COLO829 (cell line): ENCODE results near the gene FAM9A.
"Not testable (repeated sequence)": the region's sequence is repeated elsewhere in the genome, so short reads cannot be mapped to it uniquely, and the experiment has no call there.

ENCODE experiments used
- DNase-seq: peaks from one replicate; pipeline ENCODE4 v3.0.0; 2012; ENCODE audit warnings: low spot score

FAM9A gene

DNA sequence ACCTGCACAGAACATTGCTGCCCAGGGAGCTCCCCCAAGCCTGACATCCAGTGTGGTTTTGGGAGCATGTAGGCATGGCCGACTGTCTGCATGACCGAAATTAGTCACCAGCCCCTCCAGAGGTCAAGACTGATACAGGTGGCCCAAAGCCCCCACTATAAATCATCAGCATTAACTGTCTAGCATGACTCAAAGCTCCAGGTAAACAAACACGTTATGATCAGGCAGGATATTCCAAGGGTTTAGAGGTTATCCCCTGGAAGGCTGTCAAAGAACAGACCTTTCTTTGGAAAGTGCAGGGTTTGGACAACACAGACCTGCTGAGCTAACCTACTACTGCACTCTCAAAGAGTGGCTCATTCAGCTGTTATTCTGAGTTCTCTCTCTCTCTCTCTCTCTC is 2.1 kb upstream of the FAM9A start:
- no peak for DNase-seq

DNA sequence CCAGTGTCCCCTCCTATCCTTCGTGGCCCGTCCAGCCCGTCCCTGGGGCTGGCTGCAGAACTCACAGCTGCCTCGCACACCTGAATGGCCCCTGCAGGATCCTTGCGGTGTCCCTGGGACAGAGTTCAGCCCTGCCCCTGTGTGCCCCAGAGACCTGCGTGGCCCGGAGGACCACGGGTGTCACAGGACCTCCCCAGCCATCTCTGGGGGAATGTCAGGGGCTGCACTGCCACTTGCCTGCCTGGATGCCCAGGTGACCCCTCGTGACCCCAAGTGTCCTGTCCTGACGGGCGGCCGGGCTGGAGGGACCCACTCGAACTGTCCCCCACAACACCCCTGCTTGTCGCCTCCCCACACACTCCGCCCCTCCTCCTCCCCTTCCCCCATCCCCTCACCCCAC is 832 bp downstream of the FAM9A start:
- not testable (repeated sequence) for DNase-seq

DNA sequence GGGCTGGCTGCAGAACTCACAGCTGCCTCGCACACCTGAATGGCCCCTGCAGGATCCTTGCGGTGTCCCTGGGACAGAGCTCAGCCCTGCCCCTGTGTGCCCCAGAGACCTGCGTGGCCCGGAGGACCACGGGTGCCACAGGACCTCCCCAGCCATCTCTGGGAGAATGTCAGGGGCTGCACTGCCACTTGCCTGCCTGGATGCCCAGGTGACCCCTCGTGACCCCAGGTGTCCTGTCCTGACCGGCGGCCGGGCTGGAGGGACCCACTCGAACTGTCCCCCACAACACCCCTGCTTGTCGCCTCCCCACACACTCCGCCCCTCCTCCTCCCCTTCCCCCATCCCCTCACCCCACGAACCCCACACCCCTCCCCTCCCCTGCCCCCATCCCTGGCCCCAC is 1.9 kb downstream of the FAM9A start:
- not testable (repeated sequence) for DNase-seq

DNA sequence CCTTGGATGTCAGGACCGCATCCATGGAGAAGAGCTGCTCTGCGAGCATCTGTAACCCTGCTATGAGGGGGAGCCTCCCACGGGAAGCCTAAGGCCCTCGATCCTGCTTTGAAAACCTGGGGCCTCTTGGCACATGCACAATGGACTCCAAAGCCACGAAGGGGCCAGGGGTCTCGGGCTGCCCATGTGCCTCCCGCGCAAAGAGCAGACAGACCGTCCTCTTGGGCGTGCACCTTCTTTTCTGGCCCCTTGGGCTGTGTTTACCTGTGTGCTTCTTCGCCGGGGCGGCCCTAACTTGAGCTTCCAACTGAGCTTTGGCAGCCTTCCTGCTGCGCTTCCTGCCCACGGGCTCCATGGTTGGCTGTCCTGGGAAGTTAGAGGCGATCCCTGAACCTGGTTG is 2.5 kb downstream of the FAM9A start:
- DNase-seq = not testable (repeated sequence)

DNA sequence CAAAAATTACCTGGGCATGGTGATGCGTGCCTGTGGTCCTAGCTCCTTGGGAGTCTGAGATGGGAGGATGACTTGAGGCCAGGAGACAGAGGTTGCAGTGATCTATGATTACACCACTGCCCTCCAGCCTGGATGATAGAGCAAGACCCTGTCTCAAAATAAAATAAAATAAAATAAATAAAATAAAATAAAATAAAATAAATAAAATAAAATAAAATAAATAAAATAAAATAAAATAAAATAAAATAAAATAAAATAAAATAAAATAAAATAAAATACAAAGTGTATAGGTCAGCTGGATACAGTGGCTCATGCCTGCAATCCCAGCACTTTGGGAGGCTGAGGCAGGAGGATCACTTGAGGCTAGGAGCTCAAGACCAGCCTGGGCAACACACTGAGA is 14.1 kb downstream of the FAM9A start:
- not testable (repeated sequence) for DNase-seq

DNA sequence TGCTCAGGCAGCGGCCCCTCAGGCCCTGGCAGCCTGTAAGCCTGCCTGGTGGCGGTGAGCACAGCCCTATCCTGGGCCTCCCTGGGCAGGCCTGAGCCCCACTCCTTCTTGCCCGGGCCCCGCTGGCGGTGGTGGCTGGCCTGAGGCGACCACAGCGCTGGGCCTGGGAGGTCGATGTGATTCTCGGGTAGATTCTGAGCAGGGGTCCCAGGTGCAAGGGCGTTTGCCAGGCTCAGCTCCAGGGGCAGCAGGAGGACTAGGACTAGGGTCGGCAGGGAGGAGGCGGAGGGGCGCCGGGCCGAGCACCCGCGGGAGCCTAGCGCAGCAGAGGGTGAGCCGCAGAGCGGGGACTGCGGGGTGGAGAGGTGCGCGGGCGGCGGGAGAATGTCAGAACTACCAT is 17.0 kb downstream of the FAM9A start:
- no peak for DNase-seq

DNA sequence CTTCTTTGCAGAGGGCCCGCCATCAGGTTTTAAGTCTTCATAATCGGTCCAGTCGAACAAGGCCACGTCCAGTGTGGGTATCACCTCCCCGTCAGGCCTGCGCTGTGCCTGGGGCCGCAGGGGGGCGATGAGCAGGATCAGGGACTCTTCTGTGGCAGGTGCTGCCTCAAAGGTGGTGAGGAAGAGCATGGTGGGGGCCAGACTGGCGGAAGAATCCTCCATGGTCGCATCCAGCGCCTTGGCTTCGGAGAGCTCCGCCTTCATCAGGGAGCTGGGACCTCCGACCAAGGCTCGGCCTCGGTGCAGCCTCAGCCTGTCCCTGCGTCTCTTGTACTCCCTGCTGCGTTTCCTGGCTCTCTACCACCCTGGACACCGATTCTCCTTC is 17.5 kb downstream of the FAM9A start:
- DNase-seq = no peak

DNA sequence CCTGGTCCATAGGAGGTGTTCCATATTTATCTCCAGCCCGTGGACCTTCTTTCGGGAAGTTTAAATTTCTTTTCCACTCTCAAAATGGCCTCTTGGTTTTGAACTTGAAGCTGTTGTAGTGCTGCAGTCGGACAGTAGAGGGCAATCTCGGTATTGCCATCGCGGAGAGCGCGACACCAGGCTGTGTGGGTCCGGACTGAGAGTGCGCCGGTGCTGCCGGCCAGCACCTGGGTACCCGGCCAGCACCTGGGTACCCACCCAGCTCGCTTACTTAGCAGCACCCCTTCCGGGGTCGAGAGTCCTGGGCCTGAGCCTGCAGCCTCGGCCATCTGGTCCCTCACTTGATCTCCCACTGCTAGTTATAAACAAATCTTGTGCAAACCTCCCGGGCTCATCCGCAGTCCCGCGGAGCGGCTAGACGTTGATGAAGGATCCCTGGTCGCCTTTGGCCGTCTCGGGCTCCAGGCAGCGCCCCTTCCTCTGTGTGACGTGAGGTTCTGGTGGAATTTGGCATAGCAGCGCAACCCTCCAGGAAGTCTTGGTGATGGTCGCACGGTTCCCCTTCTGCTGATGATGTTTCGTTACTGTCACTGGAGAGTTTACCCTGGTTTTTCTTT is 18.0 kb downstream of the FAM9A start:
- peak; percentile 4 for DNase-seq

DNA sequence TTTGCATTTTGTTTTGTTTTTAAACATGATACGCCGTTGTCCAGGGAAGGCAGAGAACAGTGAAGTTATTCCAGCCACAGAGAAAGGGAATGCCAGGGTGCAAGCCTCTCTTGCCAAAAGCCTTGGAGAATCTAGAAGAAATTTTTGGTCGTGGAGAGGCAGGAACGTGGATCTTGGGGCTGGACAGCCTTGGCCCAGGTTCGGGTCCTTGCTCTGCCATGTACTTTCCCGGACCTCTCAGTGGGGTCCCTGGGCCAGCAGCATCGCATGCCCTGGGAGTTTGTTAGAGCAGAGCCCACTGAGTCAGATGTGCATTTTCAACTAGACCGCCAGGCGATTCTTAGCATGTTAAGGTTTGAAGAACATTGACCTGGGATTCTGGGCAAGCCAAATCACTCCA is 18.6 kb downstream of the FAM9A start:
- no peak for DNase-seq

DNA sequence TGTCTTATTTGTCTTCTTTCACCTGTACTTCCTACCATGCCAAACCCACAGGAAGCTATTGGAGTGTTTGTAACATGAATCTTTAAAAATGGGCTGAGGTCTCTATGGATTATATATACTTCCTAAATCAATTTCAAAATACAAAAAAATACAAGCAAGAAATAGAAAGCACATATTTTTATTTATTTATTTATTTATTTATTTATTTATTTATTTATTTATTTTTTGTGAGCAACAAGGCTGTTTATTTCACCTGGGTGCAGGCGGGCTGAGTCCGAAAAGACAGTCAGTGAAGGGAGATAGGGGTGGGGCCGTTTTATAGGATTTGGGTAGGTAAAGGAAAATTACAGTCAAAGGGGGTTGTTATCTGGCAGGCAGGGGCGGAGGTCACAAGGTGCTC is 19.3 kb downstream of the FAM9A start:
- DNase-seq = not testable (repeated sequence)

DNA sequence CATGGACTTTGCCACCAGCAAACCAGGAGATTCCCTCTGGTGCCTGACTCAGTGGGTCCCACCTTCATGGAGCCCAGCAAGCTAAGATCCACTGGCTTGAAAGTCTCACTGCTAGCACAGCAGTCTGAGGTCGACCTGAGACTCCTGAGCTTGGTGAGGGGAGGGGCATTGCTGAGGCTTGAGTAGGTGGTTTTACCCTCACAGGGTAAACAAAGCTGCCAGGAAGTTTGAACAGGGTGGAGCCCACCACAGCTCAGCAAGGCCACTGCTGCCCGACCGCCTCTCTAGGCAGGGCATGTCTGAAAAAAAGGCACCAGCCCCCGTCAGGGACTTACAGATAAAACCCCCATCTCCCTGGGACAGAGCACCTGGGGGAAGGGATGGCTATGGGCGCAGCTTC is 28.1 kb downstream of the FAM9A start:
- DNase-seq = no peak

DNA sequence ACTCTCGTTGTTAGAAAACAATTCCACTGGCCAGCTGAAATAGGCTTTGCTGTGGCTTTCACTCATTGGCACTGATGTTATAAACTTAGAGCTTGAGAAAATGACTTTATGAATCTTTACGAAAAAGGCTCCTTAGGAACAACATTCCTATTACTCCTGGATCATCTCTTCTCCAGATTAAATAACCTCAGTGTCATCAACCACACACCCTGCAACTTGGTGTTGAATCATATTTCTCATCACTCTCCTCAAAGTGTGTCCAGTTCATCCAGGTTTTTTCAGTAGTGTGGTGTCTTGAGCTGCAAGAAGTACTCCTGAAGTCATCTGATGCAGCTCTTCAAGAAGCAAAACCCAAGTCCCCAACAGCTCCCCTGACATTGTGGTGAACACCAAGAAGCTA is 41.2 kb downstream of the FAM9A start:
- DNase-seq = no peak

DNA sequence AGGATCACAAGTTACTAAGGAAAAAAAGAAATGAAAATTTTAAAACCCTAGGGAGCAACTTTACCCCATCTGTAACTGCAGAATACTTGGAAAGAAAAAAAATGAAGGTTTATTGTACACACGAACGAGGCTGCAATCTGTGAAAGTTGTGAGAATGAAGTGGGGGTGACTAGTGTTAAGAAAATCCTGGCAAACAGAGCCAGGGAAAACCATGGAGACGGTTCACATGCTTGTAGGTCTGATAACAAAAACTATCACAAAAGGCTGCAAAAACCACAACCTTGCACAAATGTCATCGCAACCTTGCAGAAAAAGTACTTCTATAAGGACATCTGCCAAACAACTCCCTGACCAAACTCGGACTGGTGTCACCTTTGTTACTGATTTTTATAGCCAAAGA is 42.5 kb downstream of the FAM9A start:
- DNase-seq = not testable (repeated sequence)

DNA sequence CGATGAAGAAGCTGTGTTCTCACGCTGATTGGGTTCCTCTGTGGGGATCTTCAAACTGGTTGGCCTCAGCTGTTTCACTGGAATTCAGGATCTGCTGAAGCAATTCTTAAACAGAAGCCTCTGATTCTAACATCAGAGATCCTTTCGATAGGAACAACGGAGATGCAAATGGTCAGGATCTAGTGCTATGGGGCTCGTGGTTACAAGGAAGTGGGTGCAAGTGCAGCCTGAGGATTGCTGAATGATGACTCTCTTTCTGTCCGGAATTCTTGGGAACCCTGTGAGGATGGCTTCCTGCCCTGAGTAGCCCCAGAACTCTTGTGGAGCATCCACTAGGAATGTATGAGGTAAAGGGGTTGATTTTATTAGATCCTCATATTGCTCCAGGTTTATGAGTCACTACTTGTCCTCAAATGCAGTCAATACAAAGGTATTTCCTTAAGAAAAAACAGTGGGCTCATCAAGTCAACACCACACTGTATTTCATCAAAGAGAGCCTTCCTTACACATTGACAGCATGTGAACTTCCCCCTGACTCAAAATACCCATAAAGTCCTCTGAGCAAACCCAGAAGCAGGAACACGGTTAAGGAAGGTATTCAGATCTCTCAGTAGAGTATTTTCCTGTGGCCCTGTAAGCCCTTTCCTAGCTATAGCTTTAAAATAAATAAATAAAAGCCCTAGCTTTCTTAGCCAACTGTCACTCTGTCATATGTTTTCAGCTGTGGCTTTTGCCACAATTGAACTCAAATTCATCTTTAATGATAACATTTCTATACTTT is 43.4 kb downstream of the FAM9A start:
- DNase-seq = not testable (repeated sequence)

DNA sequence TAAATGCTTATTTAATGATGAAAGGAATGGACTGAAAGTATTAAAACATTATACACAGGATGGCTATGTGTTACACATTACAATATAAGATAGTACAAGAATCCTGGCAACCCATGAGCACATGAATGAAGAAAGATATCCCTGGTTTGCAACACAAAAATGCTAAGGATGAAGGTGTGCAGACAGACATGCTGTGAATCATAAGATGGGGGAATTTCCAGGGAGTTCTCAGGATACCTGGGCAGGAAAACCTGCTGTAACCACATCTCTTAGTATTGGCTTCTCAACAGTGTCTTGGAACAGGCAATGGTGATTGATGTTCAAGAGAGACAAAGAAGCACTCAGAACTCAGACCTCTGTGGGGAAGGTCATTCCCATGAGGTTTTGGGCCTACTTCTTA is 45.4 kb downstream of the FAM9A start:
- DNase-seq = no peak

DNA sequence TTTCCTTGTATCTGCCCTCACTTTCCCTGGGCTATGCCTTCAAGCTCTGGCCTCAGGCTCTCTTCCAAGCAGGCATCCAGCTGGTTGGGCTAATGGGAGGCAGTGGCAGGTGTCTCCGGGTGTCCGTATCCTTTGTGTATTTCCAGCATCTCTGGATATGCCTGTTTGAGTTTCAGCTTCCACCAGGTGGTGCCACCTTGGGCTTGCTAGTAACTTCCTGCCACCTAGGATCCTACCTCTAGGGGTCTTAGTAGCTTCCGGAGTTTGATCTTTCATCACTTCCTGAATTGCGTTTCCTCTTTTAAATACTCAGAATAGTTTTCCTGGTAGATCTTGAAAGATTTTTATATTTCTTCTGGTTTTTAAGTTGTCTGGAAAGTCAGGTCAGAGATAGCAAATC is 46.1 kb downstream of the FAM9A start:
- DNase-seq = no peak

DNA sequence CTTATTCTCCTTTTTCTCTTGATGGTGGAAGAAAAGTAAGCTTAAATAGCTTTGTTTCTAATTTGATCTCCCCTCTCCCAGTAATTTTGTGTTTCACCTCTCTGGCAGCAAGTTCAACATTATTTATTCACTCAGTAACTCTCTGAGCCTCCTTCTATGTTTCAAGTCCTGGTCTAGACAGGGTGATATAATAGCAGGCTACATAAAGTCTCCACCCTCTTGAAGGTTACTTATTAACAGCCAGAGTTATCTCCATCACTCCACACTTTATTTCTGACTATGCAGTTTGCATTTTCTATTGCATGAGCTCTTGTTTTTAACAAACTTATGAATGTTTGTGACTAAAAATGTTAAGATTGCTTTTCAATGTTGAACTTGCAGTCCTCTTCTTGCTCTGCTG is 51.5 kb downstream of the FAM9A start:
- DNase-seq = no peak

DNA sequence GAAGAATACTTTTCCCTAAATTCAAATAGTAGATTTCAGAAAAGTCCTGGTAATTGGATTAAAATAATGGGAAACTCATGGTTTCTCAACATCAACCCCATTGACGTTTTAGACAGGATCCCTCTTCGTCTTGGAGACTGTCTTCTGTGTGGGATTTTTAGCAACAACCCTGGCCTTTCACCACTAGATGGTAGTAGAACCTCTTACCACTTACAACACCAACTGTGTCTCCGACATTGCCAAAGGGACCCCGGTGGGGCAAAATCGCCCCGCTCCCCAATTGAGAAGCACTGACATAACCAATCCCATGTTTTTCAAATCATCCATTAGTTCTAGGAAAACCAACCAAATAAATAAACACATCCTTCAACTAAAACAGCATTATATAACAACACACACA is 52.3 kb downstream of the FAM9A start:
- DNase-seq = peak; percentile 42

DNA sequence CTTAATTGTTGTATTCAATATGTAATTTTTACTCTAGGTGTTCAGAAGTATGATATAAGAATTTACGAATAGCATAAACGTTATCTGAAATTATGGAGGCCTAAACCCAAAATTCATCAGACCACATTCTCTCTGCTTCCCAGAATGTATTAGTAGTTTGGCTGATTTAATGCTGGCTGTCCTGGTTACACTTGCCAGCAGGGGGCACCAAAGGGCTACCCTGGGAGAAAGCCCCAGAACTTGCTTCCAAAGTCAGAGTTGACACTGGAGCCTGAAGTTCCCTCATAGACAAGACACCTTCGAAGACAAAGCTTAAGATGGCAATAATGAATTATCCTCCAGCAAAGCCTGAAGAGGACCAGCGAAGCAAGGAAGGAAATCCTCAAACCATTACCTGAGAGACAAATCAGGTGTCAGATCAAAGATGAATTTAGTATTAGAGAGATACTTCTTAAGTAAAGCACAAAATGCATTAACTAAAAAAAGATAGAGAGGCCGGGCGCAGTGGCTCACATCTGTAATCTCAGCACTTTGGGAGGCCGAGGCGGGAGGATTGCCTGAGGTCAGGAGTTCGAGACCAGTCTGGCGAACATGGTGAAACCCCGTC is 58.0 kb downstream of the FAM9A start:
- DNase-seq = peak; percentile 33

DNA sequence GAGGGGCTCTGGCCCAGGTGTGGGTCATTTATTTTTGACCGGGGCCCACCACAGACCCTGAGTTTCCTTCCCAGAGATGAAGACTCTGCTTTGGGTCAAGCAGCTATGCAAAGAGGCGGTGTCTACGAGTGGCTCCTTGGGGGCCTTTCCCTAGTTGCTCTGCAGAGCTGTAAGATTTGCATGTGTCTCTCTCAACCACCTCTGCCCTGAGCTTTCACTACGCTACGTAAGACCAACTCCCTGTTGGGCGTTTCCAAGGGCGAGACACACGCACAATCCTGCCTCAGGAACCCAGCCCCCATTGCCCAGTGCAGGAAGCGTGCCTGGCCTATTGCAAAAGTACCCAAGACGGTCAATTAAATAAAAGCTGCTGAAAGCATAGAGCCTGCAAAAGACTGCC is 59.2 kb downstream of the FAM9A start:
- DNase-seq = no peak
